Hematopoietic multipotent progenitor cell treated with erythropoietin and hydrocortisone succinate and interleukin-3 and kit ligand, for 6 days (in vitro differentiated cells): ENCODE data around the gene MAPK1.
"Not testable (repeated sequence)": the region's sequence is repeated elsewhere in the genome, so short reads cannot be mapped to it uniquely, and the experiment has no call there.

Source experiments
- DNase-seq: peaks from one replicate; pipeline ENCODE4 v3.0.0-alpha.2; 2015

The MAPK1 gene

GRCh38 chr22:21752276-21752675 is 115.2 kb downstream of the MAPK1 start:
- no peak for DNase-seq

- DNase-seq = no peak
Observed at GRCh38 chr22:21745948-21746347, 121.5 kb downstream of the MAPK1 start.

GRCh38 chr22:21744917-21745316 is 122.5 kb downstream of the MAPK1 start:
- not testable (repeated sequence) for DNase-seq

GRCh38 chr22:21741790-21742189 is 125.7 kb downstream of the MAPK1 start:
- DNase-seq = no peak

- no peak for DNase-seq
Observed at GRCh38 chr22:21741059-21741458, 126.4 kb downstream of the MAPK1 start.

GRCh38 chr22:21739828-21740377 is 127.5 kb downstream of the MAPK1 start:
- DNase-seq = no peak

- DNase-seq = no peak
Observed at GRCh38 chr22:21738966-21739365, 128.5 kb downstream of the MAPK1 start.

- peak; percentile 11 for DNase-seq
Observed at GRCh38 chr22:21738081-21738480, 129.4 kb downstream of the MAPK1 start.

- no peak for DNase-seq
Observed at GRCh38 chr22:21736948-21737347, 130.5 kb downstream of the MAPK1 start.

GRCh38 chr22:21736084-21736642 is 131.3 kb downstream of the MAPK1 start:
- no peak for DNase-seq

- peak; percentile 95 for DNase-seq
Observed at GRCh38 chr22:21735200-21736083, 132.0 kb downstream of the MAPK1 start, which contains the start of gene YPEL1. Gene YPEL1 (minus strand): TSS chr22:21735794. CDS start chr22:21710744, 25,050 bp downstream.

GRCh38 chr22:21734540-21735199 is 132.8 kb downstream of the MAPK1 start:
- peak; percentile 57 for DNase-seq

GRCh38 chr22:21731503-21731902 is 135.9 kb downstream of the MAPK1 start:
- no peak for DNase-seq

GRCh38 chr22:21730535-21731308 is 136.7 kb downstream of the MAPK1 start:
- no peak for DNase-seq

- DNase-seq = not testable (repeated sequence)
Observed at GRCh38 chr22:21729184-21729583, 138.3 kb downstream of the MAPK1 start.

- DNase-seq = no peak
Observed at GRCh38 chr22:21728270-21728669, 139.2 kb downstream of the MAPK1 start.

- no peak for DNase-seq
Observed at GRCh38 chr22:21727768-21728167, 139.7 kb downstream of the MAPK1 start.

GRCh38 chr22:21727159-21727558 is 140.3 kb downstream of the MAPK1 start:
- DNase-seq = no peak

- peak; percentile 70 for DNase-seq
Observed at GRCh38 chr22:21726650-21727049, 140.8 kb downstream of the MAPK1 start.

- DNase-seq = no peak
Observed at GRCh38 chr22:21725956-21726649, 141.3 kb downstream of the MAPK1 start.

- not testable (repeated sequence) for DNase-seq
Observed at GRCh38 chr22:21724496-21724895, 142.9 kb downstream of the MAPK1 start.
